NT2/D1 (cell line): Measurements from ENCODE around the gene CEMP1.
A peak's percentile ranks its signal among the peaks of the same experiment; 100 is the strongest.

Source experiments
- DNase-seq: peaks from one replicate; pipeline ENCODE4 v3.0.0-alpha.2; 2011; ENCODE audit warnings: low read depth, low spot score
- H3K27me3 ChIP-seq: 2 replicates; pipeline ENCODE4 v1.6.0; 2011; ENCODE audit warnings: mild to moderate bottlenecking; ENCODE audit not compliant: insufficient read length, insufficient read depth
- H3K36me3 ChIP-seq: 2 replicates; pipeline ENCODE4 v1.6.1; 2011; ENCODE audit warnings: mild to moderate bottlenecking, low read length, mixed read lengths; ENCODE audit not compliant: insufficient read depth, insufficient read length
- H3K4me1 ChIP-seq: 2 replicates; pipeline ENCODE4 v1.5.1; 2011; ENCODE audit not compliant: insufficient read depth, insufficient read length
- H3K4me3 ChIP-seq: 2 replicates; pipeline ENCODE4 v1.5.1; 2011; ENCODE audit warnings: low read depth; ENCODE audit not compliant: insufficient read length
- H3K9ac ChIP-seq: 2 replicates; pipeline ENCODE4 v1.6.0; 2011; ENCODE audit warnings: low read depth; ENCODE audit not compliant: insufficient read length
- H3K9me3 ChIP-seq: 2 replicates; pipeline ENCODE4 v1.5.1; 2011; ENCODE audit warnings: mild to moderate bottlenecking, low read length; ENCODE audit not compliant: insufficient read depth
- SUZ12 ChIP-seq: IDR thresholded peaks from 2 replicates; pipeline ENCODE4 v1.6.1; 2011; ENCODE audit not compliant: insufficient read length, insufficient read depth; ENCODE audit errors: extremely low read depth
- YY1 ChIP-seq: IDR thresholded peaks from 2 replicates; pipeline ENCODE4 v1.6.1; 2011; ENCODE audit not compliant: insufficient read length, insufficient read depth
- ZNF274 ChIP-seq: IDR thresholded peaks from 2 replicates; pipeline ENCODE4 v1.6.1; 2011; ENCODE audit warnings: mild to moderate bottlenecking, low read depth, low read length

The CEMP1 gene

GRCh38 chr16:2501946-2502895 is 29.0 kb downstream of the CEMP1 start:
- H3K4me1 ChIP-seq, result peaks cover 20% of the 10 kb centered on the region
- no peaks in the 10 kb centered on the region for H3K9me3 ChIP-seq
- H3K36me3 ChIP-seq, result peaks cover 21% of the 10 kb centered on the region
- H3K4me3 ChIP-seq, result no peak overlapping the region
- DNase-seq, result no peak
- no peaks in the 10 kb centered on the region for H3K27me3 ChIP-seq
- peak overlapping the region; percentile 14 for H3K9ac ChIP-seq
- TF ChIP-seq SUZ12 (no peak), YY1 (no peak), ZNF274 (no peak)

- H3K4me1 ChIP-seq, result peaks cover 24% of the 10 kb centered on the region
- H3K9me3 ChIP-seq, result no peaks in the 10 kb centered on the region
- DNase-seq, result peak; percentile 76
- no peaks in the 10 kb centered on the region for H3K27me3 ChIP-seq
- H3K36me3 ChIP-seq, result peaks cover 32% of the 10 kb centered on the region
- TF ChIP-seq YY1 (no peak), SUZ12 (no peak), ZNF274 (no peak)
- peak overlapping the region; percentile 70 for H3K9ac ChIP-seq
- peak overlapping the region; percentile 28 for H3K4me3 ChIP-seq
Observed at GRCh38 chr16:2500918-2501750, 30.1 kb downstream of the CEMP1 start.

GRCh38 chr16:2500430-2500917 is 30.7 kb downstream of the CEMP1 start:
- DNase-seq, result no peak
- peak overlapping the region; percentile 70 for H3K9ac ChIP-seq
- no peaks in the 10 kb centered on the region for H3K27me3 ChIP-seq
- peaks cover 24% of the 10 kb centered on the region for H3K4me1 ChIP-seq
- no peaks in the 10 kb centered on the region for H3K9me3 ChIP-seq
- TF ChIP-seq SUZ12 (no peak), ZNF274 (no peak), YY1 (no peak)
- no peak overlapping the region for H3K4me3 ChIP-seq
- peaks cover 34% of the 10 kb centered on the region for H3K36me3 ChIP-seq

DNA sequence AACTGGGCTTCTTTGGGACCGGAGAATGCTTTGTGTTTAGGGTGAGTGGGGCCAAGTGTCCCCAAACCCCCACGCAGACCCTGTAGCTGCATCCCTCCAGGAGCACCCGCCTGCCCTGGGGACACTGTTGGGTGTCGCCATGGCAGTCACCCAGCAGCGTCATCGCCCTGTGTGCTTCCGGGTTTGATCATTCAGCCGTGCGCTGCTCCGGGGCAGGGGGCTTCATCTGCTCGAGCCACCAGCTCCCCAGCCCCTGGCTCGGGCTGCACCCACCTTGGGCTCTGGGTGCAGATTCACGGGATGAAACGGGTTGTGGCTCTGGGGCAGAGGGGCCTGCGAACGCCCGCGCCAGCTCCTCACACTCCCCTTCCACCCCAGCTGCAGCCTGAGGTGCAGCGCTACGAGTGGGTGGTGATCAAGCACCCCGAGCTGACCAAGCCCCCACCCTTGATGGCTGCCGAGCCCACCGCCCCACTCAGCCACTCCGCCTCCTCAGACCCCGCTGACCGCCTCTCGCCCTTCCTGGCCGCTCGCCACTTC is 31.2 kb downstream of the CEMP1 start:
- H3K9me3 ChIP-seq, result no peaks in the 10 kb centered on the region
- H3K4me1 ChIP-seq, result peaks cover 24% of the 10 kb centered on the region
- H3K9ac ChIP-seq, result no peak overlapping the region
- H3K36me3 ChIP-seq, result peaks cover 34% of the 10 kb centered on the region
- no peaks in the 10 kb centered on the region for H3K27me3 ChIP-seq
- no peak overlapping the region for H3K4me3 ChIP-seq
- DNase-seq, result no peak
- TF ChIP-seq SUZ12, result no peak
- no peak for TF ChIP-seq ZNF274
- TF ChIP-seq YY1, result no peak

- no peak overlapping the region for H3K9ac ChIP-seq
- no peak for DNase-seq
- no peaks in the 10 kb centered on the region for H3K27me3 ChIP-seq
- H3K4me3 ChIP-seq, result no peak overlapping the region
- no peaks in the 10 kb centered on the region for H3K9me3 ChIP-seq
- peaks cover 34% of the 10 kb centered on the region for H3K36me3 ChIP-seq
- H3K4me1 ChIP-seq, result peaks cover 24% of the 10 kb centered on the region
- no peak for TF ChIP-seq SUZ12
- no peak for TF ChIP-seq ZNF274
- no peak for TF ChIP-seq YY1
Observed at GRCh38 chr16:2499454-2499853, 31.8 kb downstream of the CEMP1 start.

DNA sequence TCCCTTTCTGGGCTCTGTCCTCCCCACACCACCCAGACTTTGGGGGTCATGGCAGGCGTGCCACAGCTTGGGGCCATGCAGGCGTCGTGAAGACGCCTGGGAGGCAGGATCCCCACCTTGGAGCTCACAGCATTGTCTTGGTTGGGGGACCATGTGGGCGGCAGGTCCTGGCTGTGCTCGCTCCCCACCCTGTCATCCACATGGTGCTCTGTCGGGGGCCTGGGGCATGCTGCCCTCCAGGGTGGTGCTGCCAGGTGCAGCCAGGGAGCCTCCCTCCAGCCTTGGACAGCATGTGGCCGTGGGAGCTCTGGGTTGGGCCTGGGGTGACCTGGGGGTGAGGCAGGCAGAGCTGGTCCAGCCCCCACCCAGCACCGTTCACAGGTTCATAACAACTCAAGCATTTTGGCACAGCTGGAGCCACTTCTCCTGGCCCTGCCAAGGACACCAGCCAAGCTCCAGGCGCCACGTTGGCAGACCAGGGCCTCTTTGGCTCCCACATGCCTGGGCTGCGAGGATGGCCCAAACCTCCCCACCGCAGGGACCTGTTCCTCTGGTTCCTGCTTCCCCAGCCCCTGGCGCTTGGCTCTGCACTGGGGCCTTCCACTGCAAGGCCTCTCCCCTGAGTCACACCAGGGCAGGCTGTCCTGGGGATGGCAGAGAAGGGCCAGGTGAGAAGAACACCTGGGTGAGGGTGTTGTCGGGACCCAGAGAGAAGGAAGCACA is 32.5 kb downstream of the CEMP1 start:
- Histone ChIP-seq H3K27me3 (no peaks in the 10 kb centered on the region), H3K4me3 (no peak overlapping the region), H3K4me1 (peaks cover 24% of the 10 kb centered on the region), H3K36me3 (peaks cover 34% of the 10 kb centered on the region), H3K9me3 (no peaks in the 10 kb centered on the region), H3K9ac (no peak overlapping the region)
- TF ChIP-seq SUZ12 (no peak), ZNF274 (no peak), YY1 (no peak)
- DNase-seq, result no peak
